Esophagus squamous epithelium (tissue), 4 donors: Measurements from ENCODE around the gene ECT2.

Experiments used
- CTCF ChIP-seq, 6 experiments: fragments of 450-650 bp in 4 of 6; fragments of 200-600 bp in 2 of 6; sonication (generic) in 2 of 6; IDR thresholded peaks; one replicate each; pipeline ENCODE4 v1.5.1; 2016 to 2019; ENCODE audit warnings: antibody characterized with exemption in 6 of 6, mild to moderate bottlenecking in 4 of 6, moderate library complexity in 4 of 6
- POLR2A ChIP-seq, 4 donors: fragments of 450-650 bp; IDR thresholded peaks; one replicate each; pipeline ENCODE4 v1.6.1; 2017; ENCODE audit warnings: antibody characterized with exemption in 4 of 4, mild to moderate bottlenecking in 4 of 4, moderate library complexity in 3 of 4

GRCh38 chr3:172782235-172782634 is 31.7 kb downstream of the ECT2 start:
- no peak for TF ChIP-seq CTCF (IDR thresholded peaks at IDR 0.05)
- no peak for TF ChIP-seq POLR2A (IDR thresholded peaks at IDR 0.05)
